NT2/D1 (cell line): ENCODE results near the gene ANKRD55.

Source experiments
- YY1 ChIP-seq: IDR thresholded peaks from 2 replicates; pipeline ENCODE4 v1.6.1; 2011; ENCODE audit not compliant: insufficient read length, insufficient read depth
- ZNF274 ChIP-seq: IDR thresholded peaks from 2 replicates; pipeline ENCODE4 v1.6.1; 2011; ENCODE audit warnings: mild to moderate bottlenecking, low read depth, low read length

- TF ChIP-seq YY1 (no peak), ZNF274 (no peak)
Measured at GRCh38 chr5:56093970-56094369, 139.2 kb downstream of the ANKRD55 start.
